B cell (primary cell): ENCODE measurements around the gene PRIM2. TPM values are rescaled to one million over a fixed set of nuclear protein-coding genes. Genes with fewer than 3 reads are reported as not detected.
A peak's percentile ranks its signal among the peaks of the same experiment; 100 is the strongest.
"Not testable (repeated sequence)": the region's sequence is repeated elsewhere in the genome, so short reads cannot be mapped to it uniquely, and the experiment has no call there.

Experiments
- ATAC-seq: fragments of 200-7000 bp; cut with Tn5 transposase; one replicate; pipeline ENCODE4 v1.10.0; 2021; ENCODE audit warnings: low read depth, mild to moderate bottlenecking, moderate number of reproducible peaks, moderate library complexity
- CTCF ChIA-PET: fragments of 350-600 bp; sonication (Branson Sonifier 250); formaldehyde crosslinking; loops from one replicate; lab custom pipeline; 2021; ENCODE audit warnings: antibody characterized with exemption, inconsistent platforms; lab: Charles Lee
- POLR2A ChIA-PET: fragments of 350-600 bp; sonication (Branson Sonifier 250); formaldehyde crosslinking; loops from one replicate; lab custom pipeline; 2021; ENCODE audit warnings: antibody characterized with exemption; lab: Charles Lee
- DNase-seq: peaks from one replicate; pipeline ENCODE4 v3.0.0; 2013
- H2AFZ ChIP-seq: 2 replicates; pipeline ENCODE4 v1.6.1; 2012; ENCODE audit warnings: mild to moderate bottlenecking, low read depth, low read length; ENCODE audit not compliant: insufficient read depth, poor library complexity, severe bottlenecking
- H3K27ac ChIP-seq, 2 donors: 1 replicate in 1 of 2; 2 replicates in 1 of 2; pipeline ENCODE4 v1.5.1; 2012 to 2013; ENCODE audit warnings: low read length in 2 of 2, mild to moderate bottlenecking in 2 of 2, moderate library complexity in 1 of 2
- H3K27me3 ChIP-seq, 4 experiments: fragments of 200-600 bp in 1 of 4; sonication (generic) in 1 of 4; replicated peaks in 1 of 4; 1 replicate in 2 of 4; 2 replicates in 2 of 4; pipeline versions ENCODE4 v1.6.1 to v1.7.0; 2013 to 2016; ENCODE audit warnings: low read length in 3 of 4, mild to moderate bottlenecking in 2 of 4, mixed read lengths in 1 of 4, moderate library complexity in 1 of 4; ENCODE audit not compliant: insufficient read depth in 4 of 4, control insufficient read depth in 3 of 4; ENCODE audit errors: control extremely low read depth in 1 of 4
- H3K36me3 ChIP-seq, 2 experiments: replicated peaks in 1 of 2; 1 replicate in 1 of 2; 2 replicates in 1 of 2; pipeline versions ENCODE4 v1.6.1 to v1.7.1; 2013; ENCODE audit warnings: low read length in 1 of 2; ENCODE audit not compliant: insufficient read depth in 2 of 2, control insufficient read depth in 1 of 2; ENCODE audit errors: control extremely low read depth in 1 of 2, extremely low read depth in 1 of 2
- H3K4me1 ChIP-seq, 2 donors: fragments of 200-600 bp in 1 of 2; sonication (generic) in 1 of 2; 1 replicate in 1 of 2; 2 replicates in 1 of 2; pipeline versions ENCODE4 v1.5.1 to v1.6.1; 2013 to 2017; ENCODE audit warnings: low read length in 2 of 2; ENCODE audit not compliant: control insufficient read depth in 2 of 2, insufficient read depth in 2 of 2
- H3K4me2 ChIP-seq: replicated peaks from 2 replicates; pipeline ENCODE3; 2012; ENCODE audit warnings: mild to moderate bottlenecking, low read depth, low read length; ENCODE audit not compliant: poor library complexity, severe bottlenecking
- H3K4me3 ChIP-seq, 5 experiments: fragments of 200-600 bp in 1 of 5; sonication (generic) in 1 of 5; 1 replicate in 3 of 5; 2 replicates in 2 of 5; pipeline versions ENCODE4 v1.5.1 to v1.7.0; 2011 to 2016; ENCODE audit warnings: low read length in 4 of 5, mild to moderate bottlenecking in 4 of 5, low read depth in 2 of 5, control low read depth in 1 of 5, moderate library complexity in 1 of 5; ENCODE audit not compliant: insufficient read depth in 1 of 5; ENCODE audit errors: control extremely low read depth in 1 of 5, extremely low read depth in 1 of 5
- H3K79me2 ChIP-seq: fragments of 200-600 bp; sonication (generic); one replicate; pipeline ENCODE4 v1.6.0; 2016; ENCODE audit warnings: low read length; ENCODE audit not compliant: control insufficient read depth, insufficient read depth
- H3K9ac ChIP-seq: fragments of 200-600 bp; sonication (generic); 2 replicates; pipeline ENCODE4 v1.6.1; 2017; ENCODE audit warnings: mild to moderate bottlenecking, low read length, moderate library complexity
- H3K9me3 ChIP-seq, 3 donors: one replicate each; pipeline versions ENCODE4 v1.6.1 to v1.7.1; 2013; ENCODE audit warnings: low read length in 2 of 3; ENCODE audit not compliant: control insufficient read depth in 2 of 3, insufficient read depth in 1 of 3; ENCODE audit errors: control extremely low read depth in 1 of 3
- H4K20me1 ChIP-seq: 2 replicates; pipeline ENCODE4 v1.6.0; 2012; ENCODE audit warnings: mild to moderate bottlenecking, low read length; ENCODE audit not compliant: insufficient read depth, control insufficient read depth, poor library complexity, severe bottlenecking
- H3K27ac Mint-ChIP-seq: one replicate; pipeline ENCODE4 v1.8.0; 2021; ENCODE audit warnings: mixed read lengths
- H3K27me3 Mint-ChIP-seq: one replicate; pipeline ENCODE4 v1.8.0; 2021; ENCODE audit warnings: mixed read lengths
- H3K4me1 Mint-ChIP-seq: one replicate; pipeline ENCODE4 v1.8.0; 2021; ENCODE audit warnings: mixed read lengths
- H3K4me3 Mint-ChIP-seq: one replicate; pipeline ENCODE4 v1.8.0; 2021; ENCODE audit warnings: mixed read lengths
- H3K9me3 Mint-ChIP-seq: one replicate; pipeline ENCODE4 v1.8.0; 2022; ENCODE audit warnings: mixed read lengths; ENCODE audit not compliant: insufficient read depth
- EZH2 ChIP-seq: IDR thresholded peaks from 2 replicates; pipeline ENCODE4 v1.6.1; 2012; ENCODE audit warnings: borderline replicate concordance, low read depth, mild to moderate bottlenecking, moderate library complexity, low read length; ENCODE audit not compliant: insufficient read depth, poor library complexity, severe bottlenecking
- WGBS: methylation state at CpG from one replicate; pipeline ENCODE4 v1.1.5; 2013; ENCODE audit warnings: missing lambda C conversion rate; ENCODE audit not compliant: insufficient coverage; 5-methylcytosine and 5-hydroxymethylcytosine counted together
- intact Hi-C: fragments of 100-400 bp; cut with micrococcal nuclease; formaldehyde crosslinking; loops from one replicate; pipeline ENCODE4 v1.10.0; 2022
- polyA plus RNA-seq: library from polyadenylated mRNA; depleted of rRNA; stranded (reverse); fragments of >200 nt; gene quantifications from 2 replicates; pipeline ENCODE4 v1.2.3, GENCODE V29; 2012
- total RNA-seq, 2 donors: library from RNA; stranded (reverse); fragments of 120-200 nt in 1 of 2; gene quantifications; 1 replicate in 1 of 2; 2 replicates in 1 of 2; pipeline versions ENCODE4 v1.2.3 to v1.2.4, GENCODE V29; 2013 to 2022
- TF ChIP-seq, protein P1 (sequence below): fragments of 200-600 bp; IDR thresholded peaks from one replicate; pipeline ENCODE4 v1.8.0; 2022; ENCODE audit warnings: antibody characterized with exemption, mild to moderate bottlenecking

Gene PRIM2
- total and polyA plus RNA-seq, 2 donors (not counting 1 experiment from before 2014, with no cell fraction given) = 5.2 to 21.0 TPM

DNA sequence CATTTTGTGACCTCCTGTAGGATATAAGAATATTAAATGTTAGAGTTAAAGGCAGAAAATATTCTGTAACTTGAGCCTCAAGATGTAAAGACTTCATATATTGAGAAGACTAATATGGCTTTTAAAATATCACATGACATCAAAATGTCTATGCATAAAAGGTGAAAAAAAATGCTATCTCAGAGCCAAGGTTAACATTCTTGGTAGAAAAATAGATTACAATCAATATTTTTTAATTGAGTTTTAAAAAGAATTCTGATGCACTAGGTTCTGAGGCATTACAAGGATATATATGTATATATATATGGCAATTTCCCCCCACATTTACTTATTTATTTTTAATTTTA, 49.2 kb upstream of the PRIM2 start:
- no peaks in the 10 kb centered on the region for H3K4me1 Mint-ChIP-seq
- Histone ChIP-seq H3K4me1 (no peaks in the 10 kb centered on the region), H4K20me1 (no peaks in the 10 kb centered on the region), H3K4me2 (no peak overlapping the region), H3K27ac (no peak overlapping the region), H2AFZ (no peak overlapping the region), H3K27me3 (no peaks in the 10 kb centered on the region), H3K9me3 (no peaks in the 10 kb centered on the region), H3K4me3 (no peak overlapping the region), H3K36me3 (no peaks in the 10 kb centered on the region), H3K9ac (no peak overlapping the region), H3K79me2 (no peaks in the 10 kb centered on the region)
- ChIA-PET CTCF (interaction anchor here (1.2 to 3.5 kb wide), 3 partner anchors 46 to 55 kb away, joined by 3 to 31 read pairs (median 27); partner anchors contain the start of gene PRIM2), POLR2A (no interaction called here)
- no peak overlapping the region for H3K4me3 Mint-ChIP-seq
- intact Hi-C loops = loop anchor here (1.0 kb wide), 2 partner anchors 48 to 56 kb away; no protein-coding TSS in a partner anchor
- H3K27ac Mint-ChIP-seq = no peak overlapping the region
- no peak for TF ChIP-seq EZH2
- TF ChIP-seq, protein P1, sequence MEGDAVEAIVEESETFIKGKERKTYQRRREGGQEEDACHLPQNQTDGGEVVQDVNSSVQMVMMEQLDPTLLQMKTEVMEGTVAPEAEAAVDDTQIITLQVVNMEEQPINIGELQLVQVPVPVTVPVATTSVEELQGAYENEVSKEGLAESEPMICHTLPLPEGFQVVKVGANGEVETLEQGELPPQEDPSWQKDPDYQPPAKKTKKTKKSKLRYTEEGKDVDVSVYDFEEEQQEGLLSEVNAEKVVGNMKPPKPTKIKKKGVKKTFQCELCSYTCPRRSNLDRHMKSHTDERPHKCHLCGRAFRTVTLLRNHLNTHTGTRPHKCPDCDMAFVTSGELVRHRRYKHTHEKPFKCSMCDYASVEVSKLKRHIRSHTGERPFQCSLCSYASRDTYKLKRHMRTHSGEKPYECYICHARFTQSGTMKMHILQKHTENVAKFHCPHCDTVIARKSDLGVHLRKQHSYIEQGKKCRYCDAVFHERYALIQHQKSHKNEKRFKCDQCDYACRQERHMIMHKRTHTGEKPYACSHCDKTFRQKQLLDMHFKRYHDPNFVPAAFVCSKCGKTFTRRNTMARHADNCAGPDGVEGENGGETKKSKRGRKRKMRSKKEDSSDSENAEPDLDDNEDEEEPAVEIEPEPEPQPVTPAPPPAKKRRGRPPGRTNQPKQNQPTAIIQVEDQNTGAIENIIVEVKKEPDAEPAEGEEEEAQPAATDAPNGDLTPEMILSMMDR = peak; percentile 13
- DNase-seq (no peak), ATAC-seq (no peak)
- H3K27me3 Mint-ChIP-seq = peaks cover 13% of the 10 kb centered on the region
- H3K9me3 Mint-ChIP-seq = no peaks in the 10 kb centered on the region

DNA sequence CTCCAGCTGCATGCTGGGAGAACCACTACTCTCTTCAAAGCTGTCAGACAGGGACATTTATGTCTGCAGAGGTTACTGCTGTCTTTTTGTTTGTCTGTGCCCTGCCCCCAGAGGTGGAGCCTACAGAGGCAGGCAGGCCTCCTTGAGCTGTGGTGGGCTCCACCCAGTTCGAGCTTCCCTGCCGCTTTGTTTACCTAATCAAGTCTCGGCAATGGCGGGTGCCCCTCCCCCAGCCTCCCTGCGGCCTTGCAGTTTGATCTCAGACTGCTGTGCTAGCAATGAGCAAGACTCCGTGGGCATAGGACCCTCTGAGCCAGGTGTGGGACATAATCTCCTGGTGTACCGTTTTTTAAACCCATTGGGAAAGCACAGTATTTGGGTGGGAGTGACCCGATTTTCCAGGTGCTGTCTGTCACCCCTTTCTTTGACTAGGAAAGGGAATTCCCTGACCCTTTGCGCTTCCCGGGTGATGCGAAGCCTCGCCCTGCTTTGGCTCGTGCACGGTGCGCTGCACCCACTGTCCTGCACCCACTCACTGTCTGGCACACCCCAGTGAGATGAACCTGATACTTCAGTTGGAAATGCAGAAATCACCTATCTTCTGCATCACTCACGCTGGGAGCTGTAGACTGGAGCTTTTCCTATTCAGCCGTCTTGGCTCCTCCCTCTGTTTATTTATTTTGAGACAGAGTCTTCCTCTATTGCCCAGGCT, 43.2 kb upstream of the PRIM2 start:
- H4K20me1 ChIP-seq, intact Hi-C loops, H3K9me3 Mint-ChIP-seq, H3K79me2 ChIP-seq, H3K4me2 ChIP-seq, H3K4me3 Mint-ChIP-seq, H3K4me3 ChIP-seq, POLR2A ChIA-PET, H3K9ac ChIP-seq, CTCF ChIA-PET, H3K4me1 Mint-ChIP-seq, H3K27ac ChIP-seq, DNase-seq, H2AFZ ChIP-seq, H3K9me3 ChIP-seq, ATAC-seq, H3K4me1 ChIP-seq, H3K36me3 ChIP-seq, H3K27me3 ChIP-seq, H3K27ac Mint-ChIP-seq: not testable (repeated sequence)
- H3K27me3 Mint-ChIP-seq = peaks cover 25% of the 10 kb centered on the region
- 99% methylated on average over 14 of the region's 17 CpGs for WGBS
